ENCODE results near the gene CEACAM18.

DNA sequence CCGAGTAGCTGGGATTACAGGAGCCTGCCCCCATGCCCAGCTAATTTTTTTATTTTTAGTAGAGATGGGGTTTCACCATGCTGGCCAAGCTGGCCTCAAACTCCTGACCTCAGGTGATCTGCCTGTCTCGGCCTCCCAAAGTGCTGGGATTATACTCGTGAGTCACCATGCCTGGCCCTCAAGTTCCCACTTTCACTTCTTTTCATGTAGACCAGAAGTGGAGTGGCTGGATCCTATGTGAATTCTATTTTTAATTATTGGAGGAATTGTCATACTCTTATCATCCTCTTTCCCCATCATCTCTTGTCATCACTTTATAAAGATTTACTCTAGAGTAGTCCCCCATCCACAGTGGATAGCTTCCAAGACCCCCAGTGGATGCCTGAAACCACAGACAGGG is 48.1 kb upstream of the CEACAM18 start:
- TF ChIP-seq, protein P1, sequence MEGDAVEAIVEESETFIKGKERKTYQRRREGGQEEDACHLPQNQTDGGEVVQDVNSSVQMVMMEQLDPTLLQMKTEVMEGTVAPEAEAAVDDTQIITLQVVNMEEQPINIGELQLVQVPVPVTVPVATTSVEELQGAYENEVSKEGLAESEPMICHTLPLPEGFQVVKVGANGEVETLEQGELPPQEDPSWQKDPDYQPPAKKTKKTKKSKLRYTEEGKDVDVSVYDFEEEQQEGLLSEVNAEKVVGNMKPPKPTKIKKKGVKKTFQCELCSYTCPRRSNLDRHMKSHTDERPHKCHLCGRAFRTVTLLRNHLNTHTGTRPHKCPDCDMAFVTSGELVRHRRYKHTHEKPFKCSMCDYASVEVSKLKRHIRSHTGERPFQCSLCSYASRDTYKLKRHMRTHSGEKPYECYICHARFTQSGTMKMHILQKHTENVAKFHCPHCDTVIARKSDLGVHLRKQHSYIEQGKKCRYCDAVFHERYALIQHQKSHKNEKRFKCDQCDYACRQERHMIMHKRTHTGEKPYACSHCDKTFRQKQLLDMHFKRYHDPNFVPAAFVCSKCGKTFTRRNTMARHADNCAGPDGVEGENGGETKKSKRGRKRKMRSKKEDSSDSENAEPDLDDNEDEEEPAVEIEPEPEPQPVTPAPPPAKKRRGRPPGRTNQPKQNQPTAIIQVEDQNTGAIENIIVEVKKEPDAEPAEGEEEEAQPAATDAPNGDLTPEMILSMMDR (IDR thresholded peaks at IDR 0.05) = no peak
- no peak for TF ChIP-seq POLR2A (IDR thresholded peaks at IDR 0.05)

Data from body of pancreas (tissue), 4 donors.